GM19238 (cell line): ENCODE measurements around the gene BOD1.
"Not testable (repeated sequence)": the region's sequence is repeated elsewhere in the genome, so short reads cannot be mapped to it uniquely, and the experiment has no call there.

ENCODE experiments used
- DNase-seq: peaks from one replicate; pipeline ENCODE4 v3.0.0; 2011; ENCODE audit warnings: low spot score; ENCODE audit not compliant: insufficient read length

Gene BOD1

GRCh38 chr5:173615884-173616576 lies 420 bp downstream of the BOD1 start:
- DNase-seq, result peak; percentile 63

GRCh38 chr5:173614591-173614990 lies 1.9 kb downstream of the BOD1 start:
- DNase-seq, result no peak

- no peak for DNase-seq
Measured at GRCh38 chr5:173613433-173614159, 2.9 kb downstream of the BOD1 start.

GRCh38 chr5:173612948-173613347 lies 3.5 kb downstream of the BOD1 start:
- no peak for DNase-seq

- DNase-seq, result no peak
Measured at GRCh38 chr5:173611706-173612105, 4.7 kb downstream of the BOD1 start.

- DNase-seq, result no peak
Measured at GRCh38 chr5:173604141-173604540, 12.3 kb downstream of the BOD1 start.

- DNase-seq, result no peak
Measured at GRCh38 chr5:173602423-173602822, 14.0 kb downstream of the BOD1 start.

- DNase-seq, result no peak
Measured at GRCh38 chr5:173598686-173599085, 17.8 kb downstream of the BOD1 start.

GRCh38 chr5:173597304-173597703 lies 19.1 kb downstream of the BOD1 start:
- no peak for DNase-seq

- DNase-seq, result no peak
Measured at GRCh38 chr5:173595841-173596240, 20.6 kb downstream of the BOD1 start.

GRCh38 chr5:173594061-173594460 lies 22.4 kb downstream of the BOD1 start:
- no peak for DNase-seq

- DNase-seq, result no peak
Measured at GRCh38 chr5:173592050-173592669, 24.3 kb downstream of the BOD1 start.

- DNase-seq, result no peak
Measured at GRCh38 chr5:173591056-173591514, 25.4 kb downstream of the BOD1 start.

GRCh38 chr5:173590436-173591055 lies 25.9 kb downstream of the BOD1 start:
- no peak for DNase-seq

GRCh38 chr5:173586133-173586532 lies 30.3 kb downstream of the BOD1 start:
- not testable (repeated sequence) for DNase-seq

GRCh38 chr5:173583346-173583745 lies 33.1 kb downstream of the BOD1 start:
- no peak for DNase-seq

- no peak for DNase-seq
Measured at GRCh38 chr5:173582216-173583111, 34.0 kb downstream of the BOD1 start.

GRCh38 chr5:173581408-173582215 lies 34.8 kb downstream of the BOD1 start:
- no peak for DNase-seq

GRCh38 chr5:173578947-173579615 lies 37.4 kb downstream of the BOD1 start:
- no peak for DNase-seq

GRCh38 chr5:173577817-173578216 lies 38.6 kb downstream of the BOD1 start:
- DNase-seq, result no peak
